Astrocyte (in vitro differentiated cells and primary cell): ENCODE data around the gene AEBP2. TPM values are rescaled to one million over a fixed set of nuclear protein-coding genes. Genes with fewer than 3 reads are reported as not detected.

Source experiments
- DNase-seq: peaks from one replicate; pipeline ENCODE4 v3.0.0-alpha.2; 2010; ENCODE audit warnings: low read depth
- FAIRE-seq: peaks from 2 replicates; lab custom pipeline; 2011; peaks lifted over from hg19 to GRCh38; lab: Jason Lieb, UNC
- H2AFZ ChIP-seq: 2 replicates; pipeline ENCODE4 v1.6.0; 2012; ENCODE audit warnings: low read depth, low read length, inconsistent platforms
- H3K27ac ChIP-seq: 2 replicates; pipeline ENCODE4 v1.5.1; 2011; ENCODE audit warnings: low read depth, low read length, inconsistent platforms
- H3K27me3 ChIP-seq: 2 replicates; pipeline ENCODE4 v1.6.0; 2011; ENCODE audit warnings: low read length, inconsistent platforms; ENCODE audit not compliant: insufficient read depth
- H3K36me3 ChIP-seq: 2 replicates; pipeline ENCODE4 v1.5.1; 2011; ENCODE audit warnings: low read length, inconsistent platforms; ENCODE audit not compliant: insufficient read depth
- H3K4me1 ChIP-seq: 2 replicates; pipeline ENCODE4 v1.5.1; 2011; ENCODE audit warnings: low read length, inconsistent platforms; ENCODE audit not compliant: insufficient read depth
- H3K4me2 ChIP-seq: 2 replicates; pipeline ENCODE4 v1.6.0; 2012; ENCODE audit warnings: low read length, inconsistent platforms
- H3K4me3 ChIP-seq: 2 replicates; pipeline ENCODE4 v1.5.1; 2011; ENCODE audit warnings: low read depth, mild to moderate bottlenecking, low read length, inconsistent platforms; ENCODE audit not compliant: insufficient read depth
- H3K79me2 ChIP-seq: 2 replicates; pipeline ENCODE4 v1.6.0; 2012; ENCODE audit warnings: mild to moderate bottlenecking, low read length, inconsistent platforms; ENCODE audit not compliant: insufficient read depth
- H3K9ac ChIP-seq: 2 replicates; pipeline ENCODE4 v1.6.0; 2012; ENCODE audit warnings: mild to moderate bottlenecking, low read length, inconsistent platforms
- H3K9me3 ChIP-seq: 2 replicates; pipeline ENCODE4 v1.5.1; 2012; ENCODE audit warnings: low read depth, mild to moderate bottlenecking, low read length, inconsistent platforms; ENCODE audit not compliant: insufficient read depth
- H4K20me1 ChIP-seq: 2 replicates; pipeline ENCODE4 v1.6.0; 2012; ENCODE audit warnings: low read length, inconsistent platforms; ENCODE audit not compliant: insufficient read depth
- H3K27ac Mint-ChIP-seq: one replicate; pipeline ENCODE4 v1.8.0; 2021; ENCODE audit warnings: mild to moderate bottlenecking, mixed read lengths; ENCODE audit not compliant: unreplicated experiment
- H3K27me3 Mint-ChIP-seq: one replicate; pipeline ENCODE4 v1.8.0; 2021; ENCODE audit warnings: low read depth, mixed read lengths; ENCODE audit not compliant: unreplicated experiment
- H3K36me3 Mint-ChIP-seq: one replicate; pipeline ENCODE4 v1.8.0; 2021; ENCODE audit warnings: low read depth, mixed read lengths; ENCODE audit not compliant: unreplicated experiment
- H3K4me1 Mint-ChIP-seq: one replicate; pipeline ENCODE4 v1.8.0; 2021; ENCODE audit warnings: low read depth, mixed read lengths; ENCODE audit not compliant: unreplicated experiment
- H3K4me3 Mint-ChIP-seq: one replicate; pipeline ENCODE4 v1.8.0; 2021; ENCODE audit warnings: mild to moderate bottlenecking, moderate library complexity, mixed read lengths; ENCODE audit not compliant: unreplicated experiment
- H3K9me3 Mint-ChIP-seq: one replicate; pipeline ENCODE4 v1.8.0; 2021; ENCODE audit warnings: mild to moderate bottlenecking, mixed read lengths; ENCODE audit not compliant: unreplicated experiment
- CTCF ChIP-seq: IDR thresholded peaks from 2 replicates; pipeline ENCODE4 v1.5.1; 2011; ENCODE audit warnings: low read depth, mild to moderate bottlenecking, inconsistent platforms, low read length, moderate library complexity; ENCODE audit not compliant: insufficient read depth
- EZH2 ChIP-seq: IDR thresholded peaks from 2 replicates; pipeline ENCODE4 v1.6.1; 2012; ENCODE audit warnings: mild to moderate bottlenecking, low read length, inconsistent platforms; ENCODE audit not compliant: insufficient read depth
- total RNA-seq: library from RNA; stranded (reverse); gene quantifications from 2 replicates; pipeline ENCODE4 v1.2.1, GENCODE V29; 2021

AEBP2 gene
- total RNA-seq, 1 donor from 2014 or later = 39.8 TPM

GRCh38 chr12:19453961-19454360, 14.7 kb downstream of the AEBP2 start:
- Mint-ChIP-seq H3K27ac (no peak overlapping the region), H3K4me1 (peaks cover 15% of the 10 kb centered on the region), H3K27me3 (no peaks in the 10 kb centered on the region), H3K4me3 (no peak overlapping the region), H3K36me3 (peaks cover 22% of the 10 kb centered on the region), H3K9me3 (no peaks in the 10 kb centered on the region)
- Histone ChIP-seq H3K27ac (no peak overlapping the region), H4K20me1 (peaks cover 90% of the 10 kb centered on the region), H3K4me1 (no peaks in the 10 kb centered on the region), H2AFZ (no peak overlapping the region), H3K79me2 (peaks cover 99% of the 10 kb centered on the region), H3K9ac (no peak overlapping the region), H3K4me2 (no peak overlapping the region), H3K36me3 (no peaks in the 10 kb centered on the region), H3K4me3 (no peak overlapping the region), H3K9me3 (no peaks in the 10 kb centered on the region), H3K27me3 (no peaks in the 10 kb centered on the region)
- TF ChIP-seq EZH2 (no peak), CTCF (no peak)
- FAIRE-seq = no peak
- DNase-seq = no peak

GRCh38 chr12:19454837-19455236, 15.5 kb downstream of the AEBP2 start:
- FAIRE-seq = no peak
- Histone ChIP-seq H3K9me3 (no peaks in the 10 kb centered on the region), H2AFZ (no peak overlapping the region), H3K27me3 (no peaks in the 10 kb centered on the region), H3K4me2 (no peak overlapping the region), H3K4me1 (no peaks in the 10 kb centered on the region), H3K79me2 (peaks cover 99% of the 10 kb centered on the region), H3K9ac (no peak overlapping the region), H3K27ac (no peak overlapping the region), H4K20me1 (peaks cover 89% of the 10 kb centered on the region), H3K4me3 (no peak overlapping the region), H3K36me3 (no peaks in the 10 kb centered on the region)
- H3K4me1 Mint-ChIP-seq = peaks cover 15% of the 10 kb centered on the region
- DNase-seq = no peak
- H3K9me3 Mint-ChIP-seq = no peaks in the 10 kb centered on the region
- no peak for TF ChIP-seq EZH2
- H3K4me3 Mint-ChIP-seq = no peak overlapping the region
- no peak overlapping the region for H3K27ac Mint-ChIP-seq
- H3K27me3 Mint-ChIP-seq = no peaks in the 10 kb centered on the region
- H3K36me3 Mint-ChIP-seq = peaks cover 22% of the 10 kb centered on the region

- no peaks in the 10 kb centered on the region for H3K27me3 Mint-ChIP-seq
- Histone ChIP-seq H3K9ac (no peak overlapping the region), H3K36me3 (no peaks in the 10 kb centered on the region), H3K79me2 (peaks cover 97% of the 10 kb centered on the region), H4K20me1 (peaks cover 80% of the 10 kb centered on the region), H3K4me2 (no peak overlapping the region), H3K4me1 (no peaks in the 10 kb centered on the region), H2AFZ (no peak overlapping the region), H3K4me3 (no peak overlapping the region), H3K9me3 (no peaks in the 10 kb centered on the region), H3K27me3 (no peaks in the 10 kb centered on the region), H3K27ac (no peak overlapping the region)
- DNase-seq (no peak), FAIRE-seq (no peak)
- H3K4me3 Mint-ChIP-seq = no peak overlapping the region
- TF ChIP-seq CTCF (no peak), EZH2 (no peak)
- H3K36me3 Mint-ChIP-seq = peaks cover 22% of the 10 kb centered on the region
- no peaks in the 10 kb centered on the region for H3K9me3 Mint-ChIP-seq
- no peak overlapping the region for H3K27ac Mint-ChIP-seq
- H3K4me1 Mint-ChIP-seq = peaks cover 6% of the 10 kb centered on the region
Measured at GRCh38 chr12:19456176-19456575, 16.9 kb downstream of the AEBP2 start.
